Activated T-cell treated with anti-CD3 and anti-CD28 coated beads, Interleukin-2, amount 50 U/mL, for 72 hours (primary cell): ENCODE results near the gene JAZF1. TPM values are rescaled to one million over a fixed set of nuclear protein-coding genes. Genes with fewer than 3 reads are reported as not detected.
A peak's percentile ranks its signal among the peaks of the same experiment; 100 is the strongest.

Experiments
- ATAC-seq, 2 donors: fragments of 150-1000 bp; cut with Tn5 transposase; replicated peaks in 1 of 2; 2 replicates each; pipeline ENCODE4 v1.10.0; 2021; ENCODE audit warnings: moderate library complexity in 2 of 2, mild to moderate bottlenecking in 1 of 2
- DNase-seq, 2 donors: peaks; one replicate each; pipeline ENCODE4 v3.0.0; 2021 to 2022; ENCODE audit warnings: mixed read lengths in 1 of 2
- H3K27ac Mint-ChIP-seq: one replicate; pipeline ENCODE4 v1.8.0; 2022; ENCODE audit warnings: mild to moderate bottlenecking, moderate library complexity, mixed read lengths
- H3K27me3 Mint-ChIP-seq: one replicate; pipeline ENCODE4 v1.8.0; 2022; ENCODE audit warnings: low read depth, mixed read lengths
- H3K36me3 Mint-ChIP-seq, 2 donors: one replicate each; pipeline ENCODE4 v1.8.0; 2022; ENCODE audit warnings: mixed read lengths in 2 of 2, mild to moderate bottlenecking in 1 of 2; ENCODE audit not compliant: insufficient read depth in 2 of 2
- H3K4me1 Mint-ChIP-seq: one replicate; pipeline ENCODE4 v1.8.0; 2022; ENCODE audit warnings: low read depth, mixed read lengths
- H3K4me3 Mint-ChIP-seq, 2 donors: one replicate each; pipeline ENCODE4 v1.8.0; 2022; ENCODE audit warnings: mild to moderate bottlenecking in 2 of 2, mixed read lengths in 2 of 2, moderate library complexity in 2 of 2
- H3K9me3 Mint-ChIP-seq, 2 donors: one replicate each; pipeline ENCODE4 v1.8.0; 2022; ENCODE audit warnings: mixed read lengths in 2 of 2
- total RNA-seq, 2 donors: library from RNA; stranded (reverse); gene quantifications; one replicate each; pipeline ENCODE4 v1.2.3, GENCODE V29; 2022

The JAZF1 gene
- total RNA-seq, 2 donors from 2014 or later = 4.3 to 7.9 TPM

DNA sequence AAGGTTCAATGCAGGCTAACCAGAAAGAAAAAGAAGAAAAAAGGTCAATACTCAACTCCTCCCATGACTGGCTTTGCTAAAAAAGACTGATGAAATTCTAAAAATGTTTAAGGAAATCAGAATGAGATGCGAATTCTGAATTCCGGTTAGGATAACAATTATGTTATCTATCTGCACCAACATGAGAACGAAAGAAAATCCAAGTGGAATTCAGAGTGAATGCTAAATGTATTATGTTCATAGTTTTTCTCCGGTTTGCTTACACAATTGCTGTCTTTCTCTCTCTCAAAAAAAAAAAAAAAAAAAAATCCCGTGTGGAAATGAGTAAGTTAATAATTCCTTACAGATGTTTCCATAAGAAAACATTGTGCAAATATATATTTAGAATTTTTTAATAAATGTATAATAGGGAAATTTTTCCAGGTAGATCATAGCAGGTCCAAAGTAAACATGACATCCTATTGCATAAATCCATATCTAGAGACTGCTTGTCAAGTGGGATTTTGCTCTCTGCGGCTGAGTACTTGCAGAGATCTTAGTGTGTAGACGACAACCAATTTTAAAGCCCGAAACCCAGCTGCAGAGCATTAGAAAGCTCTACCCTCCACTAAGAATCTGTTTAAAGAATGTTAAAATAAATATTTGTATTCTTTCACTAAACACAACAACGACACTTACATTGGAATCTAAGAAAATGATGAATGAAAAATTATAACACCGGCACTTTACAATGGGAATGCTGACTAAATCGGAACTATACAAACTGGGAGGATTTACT lies 104.0 kb downstream of the JAZF1 start:
- no peak overlapping the region for H3K27ac Mint-ChIP-seq

GRCh38 chr7:28075674-28076358 lies 104.8 kb downstream of the JAZF1 start:
- Mint-ChIP-seq H3K36me3 (no peaks in the 10 kb centered on the region), H3K4me1 (peaks cover 3% of the 10 kb centered on the region), H3K27ac (no peak overlapping the region), H3K27me3 (no peaks in the 10 kb centered on the region), H3K4me3 (no peak overlapping the region), H3K9me3 (no peaks in the 10 kb centered on the region)
- no peak for DNase-seq
- no peak for ATAC-seq

More for the DNA sequence above, 104.0 kb downstream of the JAZF1 start:
- no peaks in the 10 kb centered on the region for H3K27me3 Mint-ChIP-seq
- ATAC-seq = no peak
- DNase-seq = no peak
- H3K4me1 Mint-ChIP-seq = peaks cover 3% of the 10 kb centered on the region
- H3K4me3 Mint-ChIP-seq = no peak overlapping the region
- H3K9me3 Mint-ChIP-seq = no peaks in the 10 kb centered on the region
- no peaks in the 10 kb centered on the region for H3K36me3 Mint-ChIP-seq

DNA sequence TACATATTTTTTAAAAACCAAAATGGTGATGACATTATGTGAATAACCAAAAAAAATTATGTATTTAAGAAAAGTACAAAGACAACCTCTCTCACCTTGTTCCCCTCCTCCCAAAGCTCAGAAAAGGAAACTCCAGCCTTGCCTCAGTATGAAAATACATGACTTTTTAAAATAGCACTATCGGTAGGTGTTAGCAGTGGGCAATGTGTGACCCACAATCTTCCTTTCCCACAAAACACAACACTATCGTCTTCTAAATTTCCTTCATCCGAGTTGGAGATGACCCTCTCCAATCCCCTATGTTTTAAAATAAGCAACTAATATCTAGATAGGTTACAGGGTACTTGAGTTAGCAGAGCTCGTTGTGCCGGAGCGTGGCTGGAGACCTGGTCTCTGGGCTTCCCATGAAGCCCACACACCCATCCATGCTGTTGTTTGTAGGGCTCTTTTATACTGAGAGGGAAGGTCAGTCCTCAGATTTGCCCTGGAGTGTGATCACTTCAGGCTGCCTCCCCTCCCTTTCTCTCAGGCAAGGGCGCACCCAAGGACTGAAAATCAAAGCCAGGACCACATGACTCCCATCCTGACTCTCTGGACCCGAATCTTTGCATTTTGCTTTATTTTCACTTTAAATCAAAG lies 107.6 kb downstream of the JAZF1 start:
- H3K27ac Mint-ChIP-seq = no peak overlapping the region
- H3K36me3 Mint-ChIP-seq = no peaks in the 10 kb centered on the region
- no peaks in the 10 kb centered on the region for H3K9me3 Mint-ChIP-seq
- DNase-seq (no peak), ATAC-seq (no peak)
- H3K27me3 Mint-ChIP-seq = no peaks in the 10 kb centered on the region
- H3K4me1 Mint-ChIP-seq = peaks cover 3% of the 10 kb centered on the region
- H3K4me3 Mint-ChIP-seq = no peak overlapping the region

DNA sequence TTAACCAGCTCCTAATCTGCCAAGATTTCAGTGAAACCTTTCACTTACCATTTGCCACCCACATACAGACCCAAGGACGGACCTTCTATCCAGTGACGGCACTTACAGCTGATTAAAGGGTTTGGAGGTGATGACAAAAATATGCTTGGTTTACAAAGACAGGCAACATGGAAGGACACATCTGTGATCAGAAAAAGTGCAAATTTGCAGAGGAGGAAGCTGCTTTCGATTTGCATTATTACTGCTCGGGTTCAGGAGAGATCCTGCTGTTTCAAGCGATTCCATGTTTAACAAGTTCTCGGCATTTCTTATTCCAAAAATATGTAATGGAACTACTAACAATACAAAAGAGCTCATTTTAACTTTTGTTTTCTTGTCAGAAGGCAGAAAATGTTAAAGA lies 109.0 kb downstream of the JAZF1 start:
- no peak overlapping the region for H3K27ac Mint-ChIP-seq
- no peak overlapping the region for H3K4me3 Mint-ChIP-seq
- H3K36me3 Mint-ChIP-seq = no peaks in the 10 kb centered on the region
- no peaks in the 10 kb centered on the region for H3K4me1 Mint-ChIP-seq
- no peaks in the 10 kb centered on the region for H3K9me3 Mint-ChIP-seq
- ATAC-seq (no peak), DNase-seq (no peak)
- H3K27me3 Mint-ChIP-seq = no peaks in the 10 kb centered on the region

DNA sequence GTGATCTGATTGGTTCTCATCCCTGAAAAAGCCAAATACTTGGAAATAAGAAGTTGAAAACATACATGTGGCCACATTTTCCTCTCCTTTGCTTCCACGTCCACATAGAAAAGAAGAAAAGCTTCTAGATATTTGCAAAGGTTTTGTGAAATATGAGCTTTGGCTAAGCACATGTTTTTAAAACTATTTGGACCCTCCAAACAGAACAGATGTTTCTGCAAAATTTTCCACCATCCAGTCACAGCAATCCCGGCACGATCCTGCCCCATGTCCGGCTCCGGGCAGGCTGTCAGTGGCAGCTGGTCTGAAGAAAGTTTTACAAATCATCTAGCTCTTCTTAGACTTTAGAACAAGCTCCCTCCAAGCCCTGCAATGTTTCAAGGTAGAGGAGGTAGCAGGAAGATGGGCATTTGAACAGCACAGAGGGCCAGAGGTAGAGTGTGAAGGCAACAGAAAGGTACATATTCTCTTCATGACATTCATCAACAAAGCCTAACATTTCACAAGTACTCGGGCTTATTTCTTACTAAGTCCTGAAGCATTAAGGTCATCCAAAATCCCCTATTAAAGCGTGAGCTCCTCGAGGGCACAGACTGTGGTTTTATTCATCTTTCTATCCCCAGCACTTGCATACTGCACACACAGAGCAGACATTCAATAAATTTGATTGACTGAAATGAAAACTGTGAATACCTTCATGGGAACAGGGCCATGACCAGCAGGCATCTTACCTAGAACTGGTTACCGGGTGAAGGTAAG lies 110.1 kb downstream of the JAZF1 start:
- H3K4me1 Mint-ChIP-seq = no peaks in the 10 kb centered on the region

GRCh38 chr7:28069807-28070206 lies 110.8 kb downstream of the JAZF1 start:
- H3K4me3 Mint-ChIP-seq = no peak overlapping the region
- H3K4me1 Mint-ChIP-seq = no peaks in the 10 kb centered on the region
- no peaks in the 10 kb centered on the region for H3K27me3 Mint-ChIP-seq
- no peaks in the 10 kb centered on the region for H3K9me3 Mint-ChIP-seq
- H3K36me3 Mint-ChIP-seq = no peaks in the 10 kb centered on the region
- peak overlapping the region; percentile 21 for H3K27ac Mint-ChIP-seq
- DNase-seq (no peak), ATAC-seq (no peak)

More for the DNA sequence above, 110.1 kb downstream of the JAZF1 start:
- Mint-ChIP-seq H3K36me3 (no peaks in the 10 kb centered on the region), H3K27me3 (no peaks in the 10 kb centered on the region), H3K9me3 (no peaks in the 10 kb centered on the region), H3K27ac (peak overlapping the region; percentile 21), H3K4me3 (no peak overlapping the region)
- ATAC-seq (no peak), DNase-seq (no peak)

- H3K27ac Mint-ChIP-seq = no peak overlapping the region
- no peak overlapping the region for H3K4me3 Mint-ChIP-seq
- H3K4me1 Mint-ChIP-seq = no peaks in the 10 kb centered on the region
- no peak for ATAC-seq
- H3K9me3 Mint-ChIP-seq = no peaks in the 10 kb centered on the region
- H3K36me3 Mint-ChIP-seq = no peaks in the 10 kb centered on the region
- DNase-seq = no peak
- H3K27me3 Mint-ChIP-seq = no peaks in the 10 kb centered on the region
Measured at GRCh38 chr7:28069388-28069787, 111.2 kb downstream of the JAZF1 start.

- Mint-ChIP-seq H3K4me3 (no peak overlapping the region), H3K9me3 (no peaks in the 10 kb centered on the region), H3K27me3 (no peaks in the 10 kb centered on the region), H3K36me3 (no peaks in the 10 kb centered on the region), H3K4me1 (no peaks in the 10 kb centered on the region), H3K27ac (no peak overlapping the region)
- DNase-seq (no peak), ATAC-seq (no peak)
Measured at GRCh38 chr7:28068811-28069216, 111.8 kb downstream of the JAZF1 start.

DNA sequence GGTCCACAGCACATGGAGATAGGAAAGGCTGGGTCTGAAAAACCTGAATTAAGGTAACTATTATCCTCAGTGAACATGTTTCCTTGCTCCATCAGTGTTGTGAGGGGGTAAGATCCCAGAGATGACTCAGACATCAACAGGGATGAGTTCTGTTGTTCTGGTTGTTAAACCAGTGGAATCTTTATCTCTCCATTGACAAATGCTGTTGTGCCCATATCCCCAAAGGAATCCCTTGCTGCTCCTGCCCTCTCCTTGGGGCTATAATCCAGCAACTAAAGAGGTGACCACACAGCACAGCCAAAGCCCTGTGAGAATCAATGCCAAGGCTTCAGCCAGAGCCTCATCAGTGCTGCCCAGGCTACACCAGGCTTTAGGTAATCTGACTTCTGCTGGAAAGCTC lies 113.4 kb downstream of the JAZF1 start:
- no peak for DNase-seq
- Mint-ChIP-seq H3K4me3 (no peak overlapping the region), H3K27ac (no peak overlapping the region), H3K27me3 (no peaks in the 10 kb centered on the region), H3K4me1 (peaks cover 6% of the 10 kb centered on the region), H3K9me3 (no peaks in the 10 kb centered on the region), H3K36me3 (peaks cover 0 to 2% of the 10 kb centered on the region in 2 donors)
- no peak for ATAC-seq

- H3K4me1 Mint-ChIP-seq = peaks cover 6% of the 10 kb centered on the region
- DNase-seq (no peak), ATAC-seq (no peak)
- H3K9me3 Mint-ChIP-seq = no peaks in the 10 kb centered on the region
- H3K4me3 Mint-ChIP-seq = no peak overlapping the region
- H3K36me3 Mint-ChIP-seq = peaks cover 0 to 2% of the 10 kb centered on the region in 2 donors
- no peaks in the 10 kb centered on the region for H3K27me3 Mint-ChIP-seq
- H3K27ac Mint-ChIP-seq = no peak overlapping the region
Measured at GRCh38 chr7:28065721-28066285, 114.8 kb downstream of the JAZF1 start.

GRCh38 chr7:28065308-28065707 lies 115.3 kb downstream of the JAZF1 start:
- Mint-ChIP-seq H3K4me3 (no peak overlapping the region), H3K27me3 (no peaks in the 10 kb centered on the region), H3K4me1 (peaks cover 6% of the 10 kb centered on the region), H3K9me3 (no peaks in the 10 kb centered on the region), H3K27ac (no peak overlapping the region), H3K36me3 (peaks cover 0 to 2% of the 10 kb centered on the region in 2 donors)
- DNase-seq (no peak), ATAC-seq (no peak)

- no peaks in the 10 kb centered on the region for H3K9me3 Mint-ChIP-seq
- H3K27me3 Mint-ChIP-seq = no peaks in the 10 kb centered on the region
- ATAC-seq (no peak), DNase-seq (no peak)
- no peak overlapping the region for H3K27ac Mint-ChIP-seq
- peaks cover 2 to 3% of the 10 kb centered on the region in 2 donors for H3K36me3 Mint-ChIP-seq
- no peak overlapping the region for H3K4me3 Mint-ChIP-seq
- peaks cover 6% of the 10 kb centered on the region for H3K4me1 Mint-ChIP-seq
Measured at GRCh38 chr7:28064437-28064836, 116.2 kb downstream of the JAZF1 start.
